Naive thymus-derived CD4-positive, alpha-beta T cell (primary cell): ENCODE data around the gene LTA4H. TPM values are rescaled to one million over a fixed set of nuclear protein-coding genes. Genes with fewer than 3 reads are reported as not detected.

Experiments used
- ATAC-seq: fragments of 150-1000 bp; cut with Tn5 transposase; 2 replicates; pipeline ENCODE4 v1.10.0; 2021; ENCODE audit warnings: mild to moderate bottlenecking, moderate library complexity
- CTCF ChIA-PET: fragments of 350-600 bp; sonication (Branson Sonifier 250); formaldehyde crosslinking; loops from one replicate; lab custom pipeline; 2021; ENCODE audit warnings: antibody characterized with exemption; lab: Charles Lee
- POLR2A ChIA-PET: fragments of 350-600 bp; sonication (Branson Sonifier 250); formaldehyde crosslinking; loops from one replicate; lab custom pipeline; 2021; ENCODE audit warnings: antibody characterized with exemption, inconsistent platforms; lab: Charles Lee
- DNase-seq, 9 donors: peaks; one replicate each; pipeline versions ENCODE4 v3.0.0 to v3.0.0-alpha.2; 2020 to 2022; ENCODE audit warnings: mixed read lengths in 1 of 9
- H3K27ac ChIP-seq: one replicate; pipeline ENCODE4 v1.7.0; 2013; ENCODE audit warnings: mild to moderate bottlenecking, low read depth, low read length, moderate library complexity
- H3K27me3 ChIP-seq, 2 donors: one replicate each; pipeline ENCODE4 v1.7.0; 2013; ENCODE audit warnings: low read length in 2 of 2, mild to moderate bottlenecking in 2 of 2, moderate library complexity in 2 of 2; ENCODE audit not compliant: control insufficient read depth in 2 of 2, insufficient read depth in 2 of 2
- H3K36me3 ChIP-seq, 3 experiments: 1 replicate in 2 of 3; 2 replicates in 1 of 3; pipeline ENCODE4 v1.7.0; 2013; ENCODE audit warnings: low read length in 3 of 3, mild to moderate bottlenecking in 3 of 3, moderate library complexity in 1 of 3; ENCODE audit not compliant: insufficient read depth in 3 of 3, control insufficient read depth in 2 of 3
- H3K4me1 ChIP-seq, 2 donors: one replicate each; pipeline ENCODE4 v1.7.0; 2013; ENCODE audit warnings: low read length in 2 of 2, mild to moderate bottlenecking in 2 of 2, moderate library complexity in 1 of 2; ENCODE audit not compliant: control insufficient read depth in 2 of 2, insufficient read depth in 2 of 2
- H3K4me3 ChIP-seq: 2 replicates; pipeline ENCODE4 v1.7.0; 2013; ENCODE audit warnings: mild to moderate bottlenecking, low read length
- H3K9me3 ChIP-seq, 3 experiments: 1 replicate in 2 of 3; 2 replicates in 1 of 3; pipeline ENCODE4 v1.7.0; 2013; ENCODE audit warnings: low read length in 3 of 3; ENCODE audit not compliant: control insufficient read depth in 2 of 3
- H3K27ac Mint-ChIP-seq, 9 donors: one replicate each; pipeline ENCODE4 v1.8.0; 2020 to 2022; ENCODE audit warnings: mixed read lengths in 9 of 9, mild to moderate bottlenecking in 8 of 9, moderate library complexity in 5 of 9, inconsistent platforms in 2 of 9
- H3K27me3 Mint-ChIP-seq, 5 donors: one replicate each; pipeline ENCODE4 v1.8.0; 2021 to 2022; ENCODE audit warnings: mixed read lengths in 5 of 5, mild to moderate bottlenecking in 1 of 5
- H3K36me3 Mint-ChIP-seq, 5 donors: one replicate each; pipeline ENCODE4 v1.8.0; 2020 to 2022; ENCODE audit warnings: mixed read lengths in 5 of 5, mild to moderate bottlenecking in 3 of 5, inconsistent platforms in 1 of 5
- H3K4me1 Mint-ChIP-seq, 7 donors: one replicate each; pipeline ENCODE4 v1.8.0; 2020 to 2022; ENCODE audit warnings: mixed read lengths in 7 of 7, mild to moderate bottlenecking in 3 of 7, inconsistent platforms in 1 of 7
- H3K4me3 Mint-ChIP-seq, 10 donors: one replicate each; pipeline ENCODE4 v1.8.0; 2020 to 2022; ENCODE audit warnings: mild to moderate bottlenecking in 10 of 10, mixed read lengths in 10 of 10, moderate library complexity in 6 of 10, inconsistent platforms in 2 of 10
- H3K9me3 Mint-ChIP-seq, 11 donors: one replicate each; pipeline ENCODE4 v1.8.0; 2020 to 2022; ENCODE audit warnings: mixed read lengths in 11 of 11, mild to moderate bottlenecking in 4 of 11, inconsistent platforms in 1 of 11, moderate library complexity in 1 of 11
- intact Hi-C, 2 donors: fragments of 100-400 bp; cut with micrococcal nuclease; formaldehyde crosslinking; loops; one replicate each; pipeline ENCODE4 v1.15.1; 2023
- polyA plus RNA-seq, 2 donors: library from polyadenylated mRNA; unstranded; fragments of 300-500 nt; fragmentation: Illumina TruSeq; gene quantifications; one replicate each; pipeline ENCODE4 v1.2.3, GENCODE V29; 2021
- total RNA-seq, 6 experiments: library from RNA in 5 of 6; stranded (reverse) in 5 of 6; gene quantifications; 1 replicate in 5 of 6; 2 replicates in 1 of 6; pipeline ENCODE4 v1.2.3 and lab custom pipeline; 2021 to 2026

The LTA4H gene
- total and polyA plus RNA-seq, 7 experiments from 2014 or later = 52.5 to 151 (median 70.8) TPM

GRCh38 chr12:96041181-96041580, 5.8 kb upstream of the LTA4H start:
- H3K4me1 ChIP-seq = peaks cover 0 to 2% of the 10 kb centered on the region in 2 donors
- CTCF ChIA-PET = interaction anchor here (1.1 kb wide), 1 partner anchor 13 kb away, joined by 3 read pairs; no protein-coding TSS in a partner anchor

GRCh38 chr12:96040305-96041133, 5.1 kb upstream of the LTA4H start:
- Mint-ChIP-seq H3K27me3 (no peaks in the 10 kb centered on the region), H3K4me1 (peaks cover 5 to 23% (median 15%) of the 10 kb centered on the region in 7 donors), H3K36me3 (peaks cover 0 to 3% (median 0%) of the 10 kb centered on the region in 5 donors), H3K9me3 (no peaks in the 10 kb centered on the region), H3K4me3 (no peak overlapping the region), H3K27ac (no peak overlapping the region)
- no peak for DNase-seq
- POLR2A ChIA-PET = no interaction called here
- intact Hi-C loops = no loop called here
- Histone ChIP-seq H3K27ac (no peak overlapping the region), H3K4me3 (no peak overlapping the region), H3K9me3 (no peaks in the 10 kb centered on the region), H3K27me3 (no peaks in the 10 kb centered on the region), H3K4me1 (no peaks in the 10 kb centered on the region), H3K36me3 (peaks cover 0 to 2% (median 0%) of the 10 kb centered on the region in 3 experiments)
- ATAC-seq = no peak
- CTCF ChIA-PET = interaction anchor here (1.1 kb wide), 1 partner anchor 13 kb away, joined by 3 read pairs; no protein-coding TSS in a partner anchor

More at GRCh38 chr12:96041181-96041580, 5.8 kb upstream of the LTA4H start:
- Mint-ChIP-seq H3K9me3 (no peaks in the 10 kb centered on the region), H3K4me1 (peaks cover 6 to 25% (median 18%) of the 10 kb centered on the region in 7 donors), H3K36me3 (peaks cover 0 to 3% (median 0%) of the 10 kb centered on the region in 5 donors), H3K27me3 (no peaks in the 10 kb centered on the region), H3K4me3 (no peak overlapping the region), H3K27ac (peak overlapping the region in 1 of 9 donors; percentile 49)
- POLR2A ChIA-PET = no interaction called here
- Histone ChIP-seq H3K36me3 (no peaks in the 10 kb centered on the region), H3K27me3 (no peaks in the 10 kb centered on the region), H3K27ac (no peak overlapping the region), H3K4me3 (no peak overlapping the region), H3K9me3 (no peaks in the 10 kb centered on the region)
- intact Hi-C loops = no loop called here
- DNase-seq (no peak), ATAC-seq (no peak)

GRCh38 chr12:96039516-96039915, 4.1 kb upstream of the LTA4H start:
- peaks cover 0 to 4% of the 10 kb centered on the region in 2 donors for H3K4me1 ChIP-seq
- no peaks in the 10 kb centered on the region for H3K27me3 ChIP-seq
- H3K4me3 Mint-ChIP-seq = no peak overlapping the region
- no peaks in the 10 kb centered on the region for H3K36me3 Mint-ChIP-seq
- peaks cover 0 to 8% (median 0%) of the 10 kb centered on the region in 3 experiments for H3K36me3 ChIP-seq
- POLR2A ChIA-PET = no interaction called here
- no peak for ATAC-seq
- CTCF ChIA-PET = interaction anchor here (0.6 kb wide), 1 partner anchor 19 kb away, joined by 3 read pairs; no protein-coding TSS in a partner anchor
- no peak overlapping the region for H3K27ac Mint-ChIP-seq
- H3K9me3 Mint-ChIP-seq = no peaks in the 10 kb centered on the region
- no peak overlapping the region for H3K27ac ChIP-seq
- intact Hi-C loops = loop anchor here in 1 of 2 donors (10.0 kb wide), 1 partner anchor 565 kb away; the partner anchor contains the start of gene METAP2
- no peak for DNase-seq
- H3K27me3 Mint-ChIP-seq = no peaks in the 10 kb centered on the region
- no peak overlapping the region for H3K4me3 ChIP-seq
- H3K4me1 Mint-ChIP-seq = peaks cover 0 to 18% (median 9%) of the 10 kb centered on the region in 7 donors
- no peaks in the 10 kb centered on the region for H3K9me3 ChIP-seq

DNA sequence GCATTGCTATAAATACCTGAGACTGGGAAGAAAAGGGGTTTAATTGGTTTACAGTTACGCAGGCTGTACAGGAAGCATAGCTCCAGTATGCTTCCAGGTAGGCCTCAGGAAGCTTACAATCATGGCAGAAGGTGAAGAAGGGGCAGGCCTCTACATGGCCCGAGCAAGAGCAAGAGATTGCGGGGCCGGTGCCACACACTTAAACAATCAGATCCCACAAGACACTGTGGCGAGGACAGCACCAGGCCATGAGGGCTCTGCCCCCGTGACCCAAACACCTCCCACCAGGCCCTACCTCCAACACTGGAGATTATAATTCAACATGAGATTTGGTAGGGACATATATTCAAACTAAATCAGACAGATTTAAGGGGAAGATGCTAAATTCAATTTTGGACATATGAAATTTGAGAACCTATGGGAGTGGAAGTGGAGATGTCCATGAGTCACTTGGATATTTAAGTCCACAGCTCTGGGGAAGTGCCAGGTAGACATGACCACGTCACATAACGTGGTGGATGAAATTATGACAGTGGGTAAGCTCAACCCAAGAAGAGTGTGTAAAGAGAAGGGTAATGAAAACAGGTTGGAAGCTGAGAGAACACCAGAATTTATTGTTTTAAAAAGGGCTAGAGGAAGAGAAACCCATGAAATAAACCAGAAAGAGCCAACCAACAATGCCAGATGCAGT, 1.5 kb upstream of the LTA4H start:
- POLR2A ChIA-PET = interaction anchor here (0.6 to 2.4 kb wide), 3 partner anchors 10 to 870 kb away, joined by 3 to 10 read pairs (median 4); partner anchors contain the start of gene NEDD1
- Mint-ChIP-seq H3K4me3 (no peak overlapping the region), H3K27ac (no peak overlapping the region), H3K27me3 (no peaks in the 10 kb centered on the region), H3K36me3 (peaks cover 0 to 2% (median 0%) of the 10 kb centered on the region in 5 donors), H3K4me1 (peaks cover 8 to 15% (median 10%) of the 10 kb centered on the region in 7 donors), H3K9me3 (peaks cover 0 to 1% (median 0%) of the 10 kb centered on the region in 11 donors)
- CTCF ChIA-PET = no interaction called here
- Histone ChIP-seq H3K36me3 (peaks cover 0 to 8% (median 0%) of the 10 kb centered on the region in 3 experiments), H3K4me1 (peaks cover 4 to 9% of the 10 kb centered on the region in 2 donors), H3K27ac (no peak overlapping the region), H3K4me3 (no peak overlapping the region), H3K9me3 (no peaks in the 10 kb centered on the region), H3K27me3 (no peaks in the 10 kb centered on the region)
- intact Hi-C loops = loop anchor here (1.0 to 10.0 kb wide), 2 partner anchors 562 to 820 kb away; partner anchors contain the start of genes FGD6 (in 1 of the 2), METAP2 (in 1 of the 2) and VEZT (in 1 of the 2)
- DNase-seq (no peak), ATAC-seq (no peak)

GRCh38 chr12:96034621-96035282, 635 bp downstream of the LTA4H start:
- CTCF ChIA-PET = interaction anchor here (1.3 kb wide), 1 partner anchor 366 kb away, joined by 4 read pairs; the partner anchor contains the start of gene CDK17
- peak in 4 of 9 donors; percentile 2 to 10 (median 9) for DNase-seq
- H3K36me3 ChIP-seq = peaks cover 0 to 8% (median 0%) of the 10 kb centered on the region in 3 experiments
- ATAC-seq = no peak
- Mint-ChIP-seq H3K27me3 (no peaks in the 10 kb centered on the region), H3K36me3 (peaks cover 0 to 11% (median 0%) of the 10 kb centered on the region in 5 donors), H3K27ac (no peak overlapping the region), H3K4me3 (no peak overlapping the region), H3K4me1 (peaks cover 8 to 27% (median 25%) of the 10 kb centered on the region in 7 donors), H3K9me3 (peaks cover 0 to 2% (median 0%) of the 10 kb centered on the region in 11 donors)
- H3K4me3 ChIP-seq = peak overlapping the region; percentile 85
- H3K9me3 ChIP-seq = no peaks in the 10 kb centered on the region
- intact Hi-C loops = loop anchor here (1.0 to 10.0 kb wide), 19 partner anchors 13 to 1031 kb away; partner anchors contain the start of genes AMDHD1 (in 2 of the 2), CFAP54 (in 2 of the 2), METAP2 (in 2 of the 2) and NEDD1 (in 2 of the 2)
- H3K4me1 ChIP-seq = peaks cover 4 to 9% of the 10 kb centered on the region in 2 donors
- POLR2A ChIA-PET = interaction anchor here (0.8 to 2.4 kb wide), 5 partner anchors 13 to 177 kb away, joined by 3 to 10 read pairs (median 4); partner anchors contain the start of genes AMDHD1 and CCDC38
- H3K27me3 ChIP-seq = no peaks in the 10 kb centered on the region
- H3K27ac ChIP-seq = peak overlapping the region; percentile 81
